Kidney epithelial cell (primary cell): ENCODE results near the gene TMSB15C. TPM values are rescaled to one million over a fixed set of nuclear protein-coding genes. Genes with fewer than 3 reads are reported as not detected.
A peak's percentile ranks its signal among the peaks of the same experiment; 100 is the strongest.
"Not testable (repeated sequence)": the region's sequence is repeated elsewhere in the genome, so short reads cannot be mapped to it uniquely, and the experiment has no call there.

Experiments
- DNase-seq: peaks from one replicate; pipeline ENCODE4 v3.0.0-alpha.2; 2010; ENCODE audit warnings: low read depth
- H3K27me3 ChIP-seq: 2 replicates; pipeline ENCODE4 v1.6.0; 2011; ENCODE audit warnings: low read length; ENCODE audit not compliant: control insufficient read depth, insufficient read depth
- H3K36me3 ChIP-seq: 2 replicates; pipeline ENCODE4 v1.5.1; 2011; ENCODE audit warnings: low read length; ENCODE audit not compliant: control insufficient read depth, insufficient read depth
- H3K4me3 ChIP-seq: 2 replicates; pipeline ENCODE4 v1.5.1; 2011; ENCODE audit warnings: low read depth, mild to moderate bottlenecking, control low read depth, low read length
- total RNA-seq: library from RNA; depleted of rRNA; stranded (reverse); fragments of >200 nt; gene quantifications from 2 replicates; pipeline ENCODE4 v1.2.3, GENCODE V29; 2015
- TF ChIP-seq, protein P1 (sequence below): IDR thresholded peaks from 2 replicates; pipeline ENCODE4 v1.5.1; 2011; ENCODE audit warnings: mild to moderate bottlenecking, moderate library complexity, low read length, control low read depth, inconsistent platforms; ENCODE audit not compliant: insufficient read depth, poor library complexity, severe bottlenecking

The TMSB15C gene
- total RNA-seq: 8.8 and 9.1 TPM in 2 replicates

DNA sequence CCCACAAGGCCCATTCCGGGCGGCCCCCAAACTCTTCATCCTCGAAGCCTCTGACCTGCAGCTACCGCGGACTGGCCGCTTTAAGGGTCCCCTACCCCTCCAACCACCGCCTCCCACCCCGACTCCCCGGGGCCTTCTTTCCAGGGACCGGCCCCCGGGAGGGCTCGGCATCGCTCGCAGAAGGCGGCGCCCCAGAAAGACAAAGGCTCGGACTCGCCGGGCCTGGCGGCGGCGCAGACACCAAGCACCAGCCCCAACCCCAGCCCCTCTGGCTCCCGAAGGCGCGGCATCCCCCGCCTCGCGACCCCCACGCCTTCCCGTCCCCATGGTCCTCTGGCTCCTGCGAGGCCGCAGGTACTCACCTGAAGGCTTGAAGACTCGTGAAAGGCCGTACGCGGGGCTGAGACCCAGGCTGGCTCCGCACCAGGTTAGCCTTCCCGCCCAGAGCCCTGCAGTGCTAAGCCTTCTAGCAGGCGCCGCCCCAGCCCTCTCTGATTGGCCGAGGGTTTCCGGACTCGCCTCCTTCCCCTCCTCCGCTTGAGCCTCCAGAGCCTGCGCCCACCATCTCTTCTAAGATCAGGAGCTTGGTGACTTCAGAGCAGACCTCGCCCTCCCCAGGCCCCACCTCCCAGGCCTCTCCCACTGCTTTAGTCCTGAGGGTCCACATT lies at the start of gene TMSB15C:
TMSB15C (minus strand) TSS at position 459 of the 668 bp plus-strand sequence.
- not testable (repeated sequence) for DNase-seq, H3K27me3 ChIP-seq

DNA sequence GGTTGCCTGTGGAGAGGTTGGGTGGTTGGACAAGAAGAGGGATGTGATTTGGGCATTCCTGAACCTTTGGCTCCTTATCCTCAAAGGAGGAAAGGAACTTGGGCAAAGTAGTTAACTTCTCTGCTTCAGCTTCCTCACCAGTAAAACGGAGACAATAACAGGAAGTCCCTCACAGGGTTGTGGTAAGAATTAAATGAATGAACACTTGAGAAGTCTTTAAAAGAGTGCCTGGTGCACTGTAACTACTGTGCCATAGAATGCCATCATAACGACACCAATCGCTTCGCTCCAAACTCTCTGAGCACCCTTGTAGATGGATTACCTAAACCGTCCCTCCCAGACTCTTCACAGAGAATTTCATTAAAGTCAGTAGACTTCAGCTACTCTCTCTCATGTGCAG lies 46.8 kb upstream of the TMSB15C start:
- Histone ChIP-seq H3K36me3 (no peaks in the 10 kb centered on the region), H3K4me3 (no peak overlapping the region), H3K27me3 (no peaks in the 10 kb centered on the region)
- TF ChIP-seq, protein P1, sequence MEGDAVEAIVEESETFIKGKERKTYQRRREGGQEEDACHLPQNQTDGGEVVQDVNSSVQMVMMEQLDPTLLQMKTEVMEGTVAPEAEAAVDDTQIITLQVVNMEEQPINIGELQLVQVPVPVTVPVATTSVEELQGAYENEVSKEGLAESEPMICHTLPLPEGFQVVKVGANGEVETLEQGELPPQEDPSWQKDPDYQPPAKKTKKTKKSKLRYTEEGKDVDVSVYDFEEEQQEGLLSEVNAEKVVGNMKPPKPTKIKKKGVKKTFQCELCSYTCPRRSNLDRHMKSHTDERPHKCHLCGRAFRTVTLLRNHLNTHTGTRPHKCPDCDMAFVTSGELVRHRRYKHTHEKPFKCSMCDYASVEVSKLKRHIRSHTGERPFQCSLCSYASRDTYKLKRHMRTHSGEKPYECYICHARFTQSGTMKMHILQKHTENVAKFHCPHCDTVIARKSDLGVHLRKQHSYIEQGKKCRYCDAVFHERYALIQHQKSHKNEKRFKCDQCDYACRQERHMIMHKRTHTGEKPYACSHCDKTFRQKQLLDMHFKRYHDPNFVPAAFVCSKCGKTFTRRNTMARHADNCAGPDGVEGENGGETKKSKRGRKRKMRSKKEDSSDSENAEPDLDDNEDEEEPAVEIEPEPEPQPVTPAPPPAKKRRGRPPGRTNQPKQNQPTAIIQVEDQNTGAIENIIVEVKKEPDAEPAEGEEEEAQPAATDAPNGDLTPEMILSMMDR: no peak
- DNase-seq: no peak

More for the DNA sequence above, at the start of gene TMSB15C:
- not testable (repeated sequence) for H3K36me3 ChIP-seq, H3K4me3 ChIP-seq

DNA sequence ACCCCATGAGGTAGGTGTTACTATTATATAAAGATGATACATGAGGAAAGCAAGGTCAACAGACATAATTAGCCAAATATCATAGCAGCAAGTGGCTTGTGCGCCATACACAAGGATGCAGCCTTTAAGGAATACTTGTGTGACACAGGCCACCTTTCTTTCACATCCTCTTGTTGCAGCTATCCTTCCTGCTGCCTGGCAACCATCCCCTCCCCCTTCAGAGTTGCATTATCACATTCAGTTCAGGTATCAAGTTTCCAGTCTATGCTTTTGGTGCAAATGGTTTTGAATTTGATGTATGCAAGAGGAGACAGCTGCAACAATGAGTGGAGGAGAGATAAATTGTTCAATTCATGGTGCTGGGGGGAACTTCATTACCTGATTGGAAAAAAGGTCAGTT lies 42.7 kb upstream of the TMSB15C start:
- Histone ChIP-seq H3K4me3 (no peak overlapping the region), H3K27me3 (no peaks in the 10 kb centered on the region), H3K36me3 (no peaks in the 10 kb centered on the region)
- DNase-seq: no peak
- TF ChIP-seq, protein P1: no peak

DNA sequence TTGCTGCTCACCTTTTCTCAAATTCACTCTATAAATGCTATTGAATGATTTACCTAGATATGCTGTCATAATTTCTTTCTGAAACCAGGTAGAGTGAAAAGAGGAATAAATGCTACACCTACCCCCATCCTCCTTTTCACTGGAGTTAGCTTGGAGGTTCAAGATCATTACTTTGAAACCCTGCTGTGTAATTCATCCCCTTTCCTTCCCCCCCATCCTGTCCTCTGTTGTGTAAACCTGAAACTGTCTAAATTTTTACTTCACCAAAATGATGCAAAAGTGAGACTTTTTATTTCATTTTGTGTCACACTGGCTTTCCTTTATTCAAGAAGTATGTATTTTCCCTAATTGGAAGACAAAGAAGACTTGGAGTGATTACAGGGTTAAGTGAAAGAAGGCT lies 41.7 kb upstream of the TMSB15C start:
- no peaks in the 10 kb centered on the region for H3K36me3 ChIP-seq
- H3K4me3 ChIP-seq: no peak overlapping the region
- H3K27me3 ChIP-seq: no peaks in the 10 kb centered on the region
- TF ChIP-seq, protein P1: no peak
- no peak for DNase-seq

DNA sequence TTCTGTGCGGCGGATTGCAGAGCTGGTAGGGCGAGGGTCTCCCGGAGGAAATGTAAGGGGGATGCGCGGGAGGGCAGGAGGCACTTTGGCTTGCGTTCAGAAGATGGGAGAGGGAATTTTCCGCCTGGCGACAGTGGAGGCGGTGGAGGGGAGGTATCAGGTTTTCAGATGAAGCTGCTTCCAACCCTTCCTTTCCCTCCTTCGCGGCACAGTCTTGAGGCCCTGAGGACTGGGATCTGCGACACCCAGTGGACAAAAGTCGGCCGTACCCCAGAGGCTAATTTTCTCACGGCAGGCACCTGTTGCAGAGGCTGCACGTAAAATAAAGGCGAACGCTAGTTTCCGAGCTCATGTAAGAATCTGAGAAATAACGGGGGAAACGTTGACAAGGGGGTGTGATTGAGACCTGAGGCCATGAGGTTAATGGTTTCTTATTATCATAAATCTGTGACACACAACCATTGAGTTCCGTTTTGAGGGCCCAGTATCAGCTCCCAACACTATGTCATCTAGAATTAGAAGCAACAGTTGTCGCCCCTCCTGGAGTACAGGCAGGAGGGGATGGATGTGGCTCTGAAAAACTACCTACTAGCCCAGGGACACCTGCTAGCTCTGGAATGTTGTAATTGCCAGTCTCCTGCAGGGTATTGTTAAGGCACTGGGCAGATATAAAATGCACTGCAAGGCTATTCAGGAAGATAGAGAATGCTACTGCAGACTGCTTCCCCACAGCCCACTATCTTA lies 37.4 kb upstream of the TMSB15C start:
- Histone ChIP-seq H3K4me3 (peak overlapping the region; percentile 52), H3K27me3 (no peaks in the 10 kb centered on the region), H3K36me3 (no peaks in the 10 kb centered on the region)
- TF ChIP-seq, protein P1: peak; percentile 50
- no peak for DNase-seq

DNA sequence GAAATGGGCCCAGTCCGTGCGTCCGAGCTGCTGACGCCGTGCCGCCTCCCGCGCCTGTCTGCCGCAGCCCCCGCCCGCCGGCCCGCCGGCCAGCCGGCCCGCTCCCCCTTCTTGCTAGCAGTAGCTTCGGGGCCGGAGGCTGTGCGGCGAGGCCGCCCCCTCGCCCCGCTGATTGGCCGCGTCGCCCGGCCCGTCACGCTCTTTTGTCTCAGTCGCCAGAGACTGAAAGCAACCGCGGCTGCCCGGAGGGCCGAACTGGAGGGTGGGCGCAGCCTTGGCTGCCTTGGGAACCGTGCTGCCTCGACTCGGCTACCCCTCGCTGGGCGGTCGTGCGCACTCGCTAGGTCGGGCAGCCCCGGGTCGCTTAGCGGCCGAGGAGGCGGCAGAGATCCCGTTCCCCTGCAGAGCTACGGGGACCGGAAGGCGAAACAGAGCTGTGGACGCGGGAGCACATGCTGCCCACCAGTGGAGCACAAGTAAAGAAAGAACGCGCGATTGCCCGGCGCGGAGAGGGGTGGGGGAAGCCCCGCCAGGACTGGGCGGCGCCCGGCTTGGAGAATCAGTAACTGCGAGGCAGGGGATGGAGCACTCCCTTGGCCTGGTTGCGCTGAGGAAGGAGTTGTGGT lies 36.4 kb upstream of the TMSB15C start, which contains the start of gene ZCCHC18:
ZCCHC18 (plus strand) TSS at position 198 of the 626 bp plus-strand sequence. CDS start 1,589 bp downstream, outside the sequence.
- peak within 1 kb of the TSS; percentile 52 for H3K4me3 ChIP-seq
- H3K36me3 ChIP-seq: no peaks in the 10 kb centered on the region
- DNase-seq: no peak
- TF ChIP-seq, protein P1: no peak
- no peaks in the 10 kb centered on the region for H3K27me3 ChIP-seq

DNA sequence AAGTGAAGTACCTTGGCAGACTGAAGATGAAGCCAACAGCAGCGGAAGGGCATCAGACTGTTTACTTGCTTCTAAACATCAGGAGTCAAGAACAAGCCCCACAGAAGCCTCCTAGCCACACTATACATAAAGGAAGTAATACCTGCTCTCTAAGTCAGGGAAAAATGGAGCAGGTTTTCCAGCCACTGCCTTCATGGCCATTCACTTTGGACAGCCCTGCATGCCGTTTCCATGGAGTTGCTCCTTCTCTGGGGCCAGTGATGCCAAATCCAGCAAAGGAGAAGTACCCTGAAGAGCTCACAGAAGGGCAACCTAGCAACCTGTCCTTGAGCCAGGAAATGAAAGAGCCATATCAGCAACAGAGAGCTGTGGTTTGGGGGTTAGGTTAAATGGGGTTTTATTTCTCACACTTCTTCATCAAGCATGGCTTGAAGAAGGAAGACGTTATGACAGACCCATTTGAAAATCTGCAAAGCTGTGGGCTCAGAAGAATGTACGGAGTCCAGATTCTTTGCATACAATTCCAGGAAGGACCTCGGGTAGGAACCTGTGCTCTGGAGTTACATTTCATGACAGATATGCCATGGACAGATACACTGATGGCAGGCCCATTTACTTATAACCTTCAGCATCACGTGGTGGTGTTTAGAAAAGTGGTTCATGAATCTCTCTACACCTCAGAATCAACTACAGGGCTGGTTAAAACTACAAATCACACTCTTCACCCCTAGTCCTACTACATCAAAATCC lies 34.6 kb upstream of the TMSB15C start:
- not testable (repeated sequence) for H3K36me3 ChIP-seq, H3K4me3 ChIP-seq, DNase-seq, H3K27me3 ChIP-seq
